ENCODE results near the gene ATP6V1A.

- TF ChIP-seq, protein P1, sequence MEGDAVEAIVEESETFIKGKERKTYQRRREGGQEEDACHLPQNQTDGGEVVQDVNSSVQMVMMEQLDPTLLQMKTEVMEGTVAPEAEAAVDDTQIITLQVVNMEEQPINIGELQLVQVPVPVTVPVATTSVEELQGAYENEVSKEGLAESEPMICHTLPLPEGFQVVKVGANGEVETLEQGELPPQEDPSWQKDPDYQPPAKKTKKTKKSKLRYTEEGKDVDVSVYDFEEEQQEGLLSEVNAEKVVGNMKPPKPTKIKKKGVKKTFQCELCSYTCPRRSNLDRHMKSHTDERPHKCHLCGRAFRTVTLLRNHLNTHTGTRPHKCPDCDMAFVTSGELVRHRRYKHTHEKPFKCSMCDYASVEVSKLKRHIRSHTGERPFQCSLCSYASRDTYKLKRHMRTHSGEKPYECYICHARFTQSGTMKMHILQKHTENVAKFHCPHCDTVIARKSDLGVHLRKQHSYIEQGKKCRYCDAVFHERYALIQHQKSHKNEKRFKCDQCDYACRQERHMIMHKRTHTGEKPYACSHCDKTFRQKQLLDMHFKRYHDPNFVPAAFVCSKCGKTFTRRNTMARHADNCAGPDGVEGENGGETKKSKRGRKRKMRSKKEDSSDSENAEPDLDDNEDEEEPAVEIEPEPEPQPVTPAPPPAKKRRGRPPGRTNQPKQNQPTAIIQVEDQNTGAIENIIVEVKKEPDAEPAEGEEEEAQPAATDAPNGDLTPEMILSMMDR (IDR thresholded peaks at IDR 0.05), result no peak
- TF ChIP-seq EZH2 (IDR thresholded peaks at IDR 0.05; ENCODE audit: borderline replicate concordance, insufficient read depth, low read depth, low read length, poor library complexity, severe bottlenecking), result no peak
These were observed 56.1 kb downstream of the ATP6V1A start for GRCh38 chr3:113802795-113803455.
